SK-N-SH treated with all-trans-retinoic acid at 6 μM for 48 hours (cell line): ENCODE data around the gene LRP5.

ENCODE experiments used
- ATAC-seq: fragments of 200-7000 bp; cut with Tn5 transposase; 3 replicates; pipeline ENCODE4 v1.9.1; 2020; ENCODE audit warnings: mild to moderate bottlenecking, moderate library complexity
- ARNTL ChIP-seq: fragments of 450-650 bp; formaldehyde crosslinking; IDR thresholded peaks from 2 replicates; pipeline ENCODE4 v1.5.0; 2020; ENCODE audit warnings: low read depth, mild to moderate bottlenecking, moderate library complexity, borderline replicate concordance
- BACH2 ChIP-seq: fragments of 250-450 bp; sonication (Bioruptor Pico); IDR thresholded peaks from 2 replicates; pipeline ENCODE4 v1.9.0; 2021; ENCODE audit warnings: mild to moderate bottlenecking, borderline replicate concordance
- ESRRG ChIP-seq: fragments of 250-450 bp; sonication (Bioruptor Pico); IDR thresholded peaks from 2 replicates; pipeline ENCODE4 v1.6.1; 2021; ENCODE audit warnings: mild to moderate bottlenecking
- GLIS3 ChIP-seq: fragments of 250-450 bp; sonication (Bioruptor Pico); IDR thresholded peaks from 2 replicates; pipeline ENCODE4 v1.5.0; 2020; ENCODE audit warnings: mild to moderate bottlenecking, moderate library complexity
- ISL1 ChIP-seq: fragments of 250-450 bp; sonication (Bioruptor Pico); IDR thresholded peaks from 2 replicates; pipeline ENCODE4 v2.1.2; 2022; ENCODE audit warnings: mild to moderate bottlenecking, moderate library complexity
- OSR1 ChIP-seq: fragments of 250-450 bp; sonication (Bioruptor Pico); IDR thresholded peaks from 2 replicates; pipeline ENCODE4 v1.8.0; 2022; ENCODE audit warnings: moderate library complexity, mild to moderate bottlenecking, inconsistent platforms
- PATZ1 ChIP-seq: fragments of 250-450 bp; sonication (Bioruptor Pico); IDR thresholded peaks from 2 replicates; pipeline ENCODE4 v1.8.0; 2020; ENCODE audit warnings: mild to moderate bottlenecking, moderate library complexity, borderline replicate concordance
- POU6F1 ChIP-seq: fragments of 250-450 bp; sonication (Bioruptor Pico); IDR thresholded peaks from 2 replicates; pipeline ENCODE4 v1.8.0; 2021; ENCODE audit warnings: low read depth, mild to moderate bottlenecking, moderate library complexity, borderline replicate concordance
- PPARA ChIP-seq: fragments of 250-450 bp; sonication (Bioruptor Pico); IDR thresholded peaks from 2 replicates; pipeline ENCODE4 v1.5.0; 2020; ENCODE audit warnings: mild to moderate bottlenecking, borderline replicate concordance
- RARB ChIP-seq: fragments of 250-450 bp; sonication (Bioruptor Pico); IDR thresholded peaks from 2 replicates; pipeline ENCODE4 v1.8.0; 2021; ENCODE audit warnings: mild to moderate bottlenecking, moderate library complexity
- TOX ChIP-seq: fragments of 250-450 bp; sonication (Bioruptor Pico); IDR thresholded peaks from 2 replicates; pipeline ENCODE4 v1.8.0; 2021; ENCODE audit warnings: mild to moderate bottlenecking, moderate library complexity, borderline replicate concordance
- TSHZ2 ChIP-seq: fragments of 250-450 bp; sonication (Bioruptor Pico); IDR thresholded peaks from 2 replicates; pipeline ENCODE4 v1.5.0; 2020; ENCODE audit warnings: mild to moderate bottlenecking, moderate library complexity
- ZC3H10 ChIP-seq: fragments of 250-450 bp; sonication (Bioruptor Pico); IDR thresholded peaks from 2 replicates; pipeline ENCODE4 v1.5.1; 2021; ENCODE audit warnings: mild to moderate bottlenecking, moderate library complexity
- ZFP3 ChIP-seq: fragments of 250-450 bp; sonication (Bioruptor Pico); IDR thresholded peaks from 2 replicates; pipeline ENCODE4 v1.5.0; 2020; ENCODE audit warnings: mild to moderate bottlenecking, moderate library complexity
- ZFP30 ChIP-seq: fragments of 450-650 bp; formaldehyde crosslinking; IDR thresholded peaks from 2 replicates; pipeline ENCODE4 v1.5.0; 2022; ENCODE audit warnings: mild to moderate bottlenecking, moderate library complexity
- ZNF565 ChIP-seq: fragments of 450-650 bp; formaldehyde crosslinking; conservative IDR thresholded peaks from 2 replicates; pipeline ENCODE4 v1.5.0; 2020; ENCODE audit warnings: low read depth, mild to moderate bottlenecking, moderate library complexity
- ZNF70 ChIP-seq: fragments of 450-650 bp; formaldehyde crosslinking; IDR thresholded peaks from 2 replicates; pipeline ENCODE4 v1.5.0; 2020; ENCODE audit warnings: mild to moderate bottlenecking, moderate library complexity
- ZNF8 ChIP-seq: fragments of 450-650 bp; formaldehyde crosslinking; IDR thresholded peaks from 2 replicates; pipeline ENCODE4 v1.5.0; 2020; ENCODE audit warnings: mild to moderate bottlenecking, moderate library complexity

The LRP5 gene

GRCh38 chr11:68424101-68424632 lies 111.8 kb downstream of the LRP5 start (continued):
- TF ChIP-seq POU6F1 (CRISPR knock-in tag) (no peak), ARNTL (CRISPR knock-in tag) (no peak), ZNF565 (CRISPR knock-in tag) (no peak), ZNF8 (CRISPR knock-in tag) (no peak), ZNF70 (CRISPR knock-in tag) (no peak), ZC3H10 (CRISPR knock-in tag) (no peak), GLIS3 (no peak)

GRCh38 chr11:68424981-68425865 lies 112.8 kb downstream of the LRP5 start:
- ATAC-seq, result no peak; the same call in 2 of the 3 replicates
- TF ChIP-seq ESRRG (CRISPR knock-in tag) (no peak), ISL1 (CRISPR knock-in tag) (no peak), POU6F1 (CRISPR knock-in tag) (no peak), ZC3H10 (CRISPR knock-in tag) (no peak), ZNF70 (CRISPR knock-in tag) (no peak), PATZ1 (CRISPR knock-in tag) (no peak), OSR1 (CRISPR knock-in tag) (no peak), RARB (no peak), ZFP30 (CRISPR knock-in tag) (no peak), ZNF8 (CRISPR knock-in tag) (no peak), BACH2 (CRISPR knock-in tag) (no peak), ZFP3 (CRISPR knock-in tag) (no peak), ZNF565 (CRISPR knock-in tag) (no peak)

GRCh38 chr11:68425866-68426380 lies 113.5 kb downstream of the LRP5 start:
- no peak for ATAC-seq
- no peak for TF ChIP-seq ZC3H10 (CRISPR knock-in tag)
- no peak for TF ChIP-seq ZNF8 (CRISPR knock-in tag)
- TF ChIP-seq ZFP3 (CRISPR knock-in tag), result no peak
- TF ChIP-seq ESRRG (CRISPR knock-in tag), result no peak
- TF ChIP-seq PPARA, result no peak
- TF ChIP-seq TSHZ2 (CRISPR knock-in tag), result no peak
- TF ChIP-seq BACH2 (CRISPR knock-in tag), result no peak
- no peak for TF ChIP-seq OSR1 (CRISPR knock-in tag)
- no peak for TF ChIP-seq ARNTL (CRISPR knock-in tag)
- TF ChIP-seq RARB, result no peak
- TF ChIP-seq POU6F1 (CRISPR knock-in tag), result no peak
- no peak for TF ChIP-seq TOX (CRISPR knock-in tag)
- TF ChIP-seq ISL1 (CRISPR knock-in tag), result no peak
